GM19468 (cell line): Measurements from ENCODE around the gene ZFP91.

Experiments used
- ATAC-seq: cut with Tn5 transposase; IDR thresholded peaks from one replicate; pipeline ENCODE4 v1.9.1; 2021; ENCODE audit warnings: mild to moderate bottlenecking, moderate library complexity, moderate number of reproducible peaks; ENCODE audit not compliant: unreplicated experiment; ENCODE audit errors: extremely low read depth

The ZFP91 gene

DNA sequence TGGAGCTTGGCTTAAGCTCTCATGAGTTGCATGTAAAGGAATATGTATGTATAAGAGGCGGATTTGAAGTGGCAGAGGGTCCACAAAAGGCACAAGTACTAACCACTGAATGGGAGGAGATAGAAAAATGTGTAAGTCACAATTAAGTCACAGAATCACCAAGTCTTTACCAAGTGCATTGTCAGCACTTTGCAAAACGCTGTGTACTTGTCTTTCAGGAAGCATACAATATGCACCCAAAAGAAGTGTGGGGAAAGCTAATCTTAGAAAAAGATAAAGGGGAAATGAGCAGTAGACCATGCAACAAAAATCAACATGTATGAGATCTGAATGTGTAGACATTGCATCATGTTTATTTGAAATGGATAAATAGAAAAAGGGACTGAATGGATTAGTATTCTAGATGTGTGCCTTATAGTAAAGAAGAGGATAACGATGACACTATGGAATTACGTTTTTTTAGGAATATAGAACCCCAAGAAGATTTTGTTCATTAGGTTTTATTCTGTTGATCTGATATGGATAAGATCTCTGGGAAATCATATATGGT is 48.1 kb downstream of the ZFP91 start:
- no peak for ATAC-seq

GRCh38 chr11:58628446-58628845 is 49.6 kb downstream of the ZFP91 start:
- no peak for ATAC-seq

GRCh38 chr11:58629857-58630256 is 51.0 kb downstream of the ZFP91 start:
- ATAC-seq: no peak

- ATAC-seq: no peak
Observed at GRCh38 chr11:58631378-58631777, 52.5 kb downstream of the ZFP91 start.

GRCh38 chr11:58632510-58632909 is 53.6 kb downstream of the ZFP91 start:
- ATAC-seq: no peak

DNA sequence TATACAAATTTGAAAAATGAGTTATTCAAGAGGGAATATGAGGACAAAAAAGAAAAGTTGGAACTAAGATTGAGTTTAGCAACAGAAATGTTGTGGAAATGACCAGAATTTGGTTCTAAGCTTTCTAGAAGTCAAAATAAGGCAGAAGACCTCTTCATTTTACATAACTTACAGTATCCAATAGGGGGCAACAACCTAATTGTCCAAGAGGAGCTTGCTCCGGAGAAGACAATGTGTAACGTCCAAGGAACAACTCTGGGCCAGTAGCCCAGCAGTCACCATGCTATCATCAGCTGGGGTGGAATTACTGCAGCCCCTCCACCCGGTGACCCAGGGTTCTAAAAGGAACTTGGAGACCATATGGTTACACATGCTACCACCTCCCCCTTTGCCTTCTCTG is 57.7 kb downstream of the ZFP91 start:
- no peak for ATAC-seq

GRCh38 chr11:58637371-58637770 is 58.5 kb downstream of the ZFP91 start:
- ATAC-seq: no peak

DNA sequence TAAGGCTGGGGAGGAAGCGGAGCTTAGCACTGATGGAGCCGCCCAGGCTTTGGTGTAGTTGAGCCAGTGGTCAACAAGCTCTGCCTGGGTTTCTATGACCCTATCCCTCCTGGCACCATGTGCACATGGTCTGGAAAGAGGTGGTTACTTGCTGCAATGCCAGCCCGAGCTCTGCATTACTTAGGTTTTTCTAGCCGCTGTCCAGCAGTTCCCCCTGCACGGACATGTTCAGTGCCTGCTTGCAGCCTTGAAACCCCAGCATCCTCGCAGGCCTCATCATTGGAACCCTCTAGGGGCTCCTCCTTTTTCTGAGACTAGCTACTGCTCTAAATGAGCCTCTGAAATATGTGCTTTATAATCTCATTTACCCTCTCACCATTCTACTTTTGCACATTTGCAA is 60.2 kb downstream of the ZFP91 start:
- no peak for ATAC-seq

DNA sequence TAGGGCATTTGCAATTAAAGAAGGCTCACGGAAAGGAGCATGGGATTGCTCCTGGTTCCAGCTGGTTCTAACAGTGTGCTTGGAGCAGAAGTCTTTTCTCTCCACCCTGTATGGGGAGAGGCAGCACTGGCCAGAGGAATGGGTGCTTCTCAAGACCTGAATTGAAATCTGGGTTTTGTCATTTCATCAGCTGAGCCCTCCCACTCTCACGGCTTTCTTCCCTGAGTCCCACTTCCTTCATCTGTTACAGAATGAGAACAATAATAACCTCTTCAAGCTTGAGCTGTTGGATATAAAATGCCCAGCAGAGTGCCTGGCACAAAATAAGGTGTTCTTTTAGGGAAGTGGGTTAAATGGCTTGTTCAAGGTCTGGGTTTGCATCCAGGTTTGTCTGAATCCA is 60.8 kb downstream of the ZFP91 start:
- ATAC-seq: no peak

GRCh38 chr11:58640386-58641023 is 61.6 kb downstream of the ZFP91 start:
- ATAC-seq: no peak

DNA sequence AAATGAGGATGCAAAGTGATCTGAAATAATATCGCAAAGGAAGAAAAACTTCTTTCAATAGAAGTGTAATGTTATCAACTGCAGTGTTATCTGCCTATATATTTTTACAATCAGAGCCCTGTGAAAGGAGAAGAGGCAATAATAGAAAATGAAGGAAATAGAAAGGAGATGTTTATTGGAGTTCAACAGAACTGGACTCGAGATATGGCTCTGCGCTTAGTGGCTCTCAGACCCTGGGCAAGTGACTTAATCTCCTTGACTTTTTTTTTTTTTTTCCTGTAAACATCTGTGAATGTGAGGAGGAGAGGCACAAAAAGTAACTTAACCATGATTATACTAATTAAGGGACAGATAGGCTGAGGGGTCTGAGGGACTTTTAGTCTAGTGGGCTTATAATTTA is 62.5 kb downstream of the ZFP91 start:
- ATAC-seq: no peak

- no peak for ATAC-seq
Observed at GRCh38 chr11:58641803-58642581, 63.1 kb downstream of the ZFP91 start.

DNA sequence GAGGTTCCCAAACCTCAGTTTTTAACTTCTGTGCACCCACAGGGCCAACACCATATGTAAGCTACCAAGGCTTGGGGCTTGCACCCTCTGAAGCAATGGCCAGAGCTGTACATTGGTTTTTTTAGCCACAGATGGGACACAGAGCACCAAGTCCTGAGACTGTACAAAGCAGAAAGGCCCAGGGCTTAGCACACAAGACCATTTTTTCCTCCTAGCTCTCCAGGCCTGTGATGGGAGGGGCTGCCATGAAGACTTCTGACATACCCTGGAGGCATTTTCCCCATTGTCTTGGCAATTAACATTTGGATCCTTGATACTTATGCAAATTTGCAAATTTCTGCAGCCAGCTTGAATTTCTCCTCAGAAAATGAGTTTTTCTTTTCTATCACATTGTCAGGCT is 67.0 kb downstream of the ZFP91 start:
- ATAC-seq: no peak

DNA sequence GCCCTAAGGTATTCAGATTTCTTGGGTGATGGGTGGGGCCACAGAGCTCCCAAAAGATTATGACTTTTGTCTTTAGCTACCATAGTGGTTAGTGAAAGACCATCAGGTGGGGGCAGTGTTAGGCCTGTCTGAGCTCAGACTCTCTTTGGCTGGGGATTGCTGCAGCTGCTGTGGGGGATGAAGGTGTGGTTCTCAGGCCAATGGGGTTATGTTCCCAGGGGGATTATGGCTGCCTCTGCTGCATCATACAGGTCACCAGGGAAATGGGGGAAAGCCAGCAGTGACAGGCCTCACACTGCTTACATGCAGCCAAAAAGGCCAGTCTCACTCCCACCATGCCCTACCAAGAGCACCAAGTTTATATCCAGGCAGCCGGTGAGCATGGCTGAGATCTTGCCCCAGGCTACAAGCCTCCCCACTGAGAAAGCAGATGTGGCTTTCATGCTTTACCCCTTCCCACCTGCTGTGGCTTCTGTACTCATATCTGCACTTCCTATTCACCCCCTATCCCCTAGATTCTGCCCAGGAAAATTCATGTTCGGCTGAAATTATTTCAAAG is 68.4 kb downstream of the ZFP91 start:
- ATAC-seq: peak; percentile 62

DNA sequence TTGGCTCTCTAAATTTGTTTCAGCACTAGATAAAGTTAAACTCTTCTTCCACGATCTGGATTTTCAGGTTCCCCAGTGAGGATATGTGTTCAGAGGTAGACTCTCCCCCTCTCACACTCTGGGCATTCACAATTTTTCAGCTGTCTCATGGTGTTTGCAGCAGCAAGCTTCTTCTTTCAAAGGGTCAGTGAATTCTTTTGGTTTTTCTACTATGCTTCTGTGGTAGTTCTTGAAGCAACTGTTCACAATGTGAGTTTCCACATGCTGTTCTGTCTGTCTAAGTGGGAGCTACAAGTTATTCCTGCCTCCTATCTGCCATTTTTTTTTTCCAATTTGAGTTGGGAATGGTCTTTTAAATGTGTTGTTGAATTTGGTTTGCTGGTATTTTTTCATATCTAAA is 69.0 kb downstream of the ZFP91 start:
- ATAC-seq: no peak

GRCh38 chr11:58649623-58650022 is 70.8 kb downstream of the ZFP91 start:
- ATAC-seq: no peak

GRCh38 chr11:58650496-58650895 is 71.6 kb downstream of the ZFP91 start:
- no peak for ATAC-seq

DNA sequence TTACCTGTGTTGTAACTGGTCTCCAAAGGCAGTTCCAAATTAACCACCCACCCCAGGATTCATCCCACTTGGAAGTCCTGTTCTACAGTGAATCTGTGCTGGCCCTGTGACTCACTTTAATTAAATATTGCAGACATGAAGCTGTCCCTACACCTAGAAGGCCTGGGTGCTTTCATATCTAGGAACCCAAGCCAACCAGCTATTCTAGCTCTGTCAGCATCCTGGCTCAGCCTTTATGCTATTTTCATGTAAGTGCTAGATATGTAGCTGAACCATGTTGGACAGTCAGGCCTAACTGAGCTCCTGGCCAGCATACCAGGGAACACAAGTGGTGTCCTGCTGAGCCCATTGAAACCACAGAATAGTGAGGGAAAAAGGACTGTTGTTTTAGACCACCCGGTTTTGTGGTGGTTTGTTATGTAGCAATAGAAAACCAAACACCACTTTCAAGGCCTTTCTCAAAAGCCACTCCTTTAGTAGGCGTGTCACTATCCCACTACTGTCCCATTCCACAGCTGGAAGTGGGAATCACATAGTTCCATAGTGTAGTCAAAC is 73.9 kb downstream of the ZFP91 start:
- ATAC-seq: no peak

DNA sequence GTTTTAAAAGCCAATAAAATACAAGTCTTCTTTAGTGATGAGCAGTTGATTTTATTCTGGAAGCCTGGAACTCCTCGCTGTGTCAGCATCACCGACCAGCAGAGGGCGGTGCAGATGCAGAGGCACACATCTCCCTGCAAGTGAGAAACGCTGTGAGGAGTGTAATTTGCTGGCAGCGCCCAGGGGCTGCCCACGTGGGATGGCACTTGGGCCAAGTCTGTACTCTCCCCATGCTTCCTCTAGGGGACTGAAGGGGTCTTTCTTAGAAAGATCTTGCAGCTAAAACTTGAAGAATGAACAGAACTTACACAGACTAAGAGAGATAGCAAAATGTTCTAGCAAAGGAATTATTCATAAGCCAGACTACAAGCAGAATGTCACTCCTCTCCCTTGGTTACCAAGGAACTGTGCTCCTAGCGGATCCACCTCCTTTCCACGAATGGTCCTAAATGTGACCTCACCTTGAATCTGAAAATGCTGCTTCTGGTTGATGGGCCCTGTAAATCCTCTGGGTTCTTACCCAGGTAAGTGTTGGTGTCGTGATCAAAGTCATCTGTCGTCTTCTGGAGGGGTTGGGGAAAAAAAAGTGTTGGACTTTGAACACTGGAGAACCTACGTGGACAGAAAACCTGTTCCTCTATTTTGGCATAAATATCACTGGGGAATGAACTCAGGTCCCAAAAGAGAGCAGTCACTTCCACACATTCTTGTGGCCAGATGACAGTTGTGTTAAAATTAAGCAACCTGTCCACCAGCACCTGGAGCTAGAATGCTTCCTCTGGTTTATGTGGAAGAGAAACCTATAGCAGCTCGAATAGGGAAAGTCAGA is 75.4 kb downstream of the ZFP91 start:
- ATAC-seq: peak; percentile 93

GRCh38 chr11:58654908-58655296 is 76.0 kb downstream of the ZFP91 start:
- no peak for ATAC-seq
